ENCODE measurements around the gene ART4. TPM values are rescaled to one million over a fixed set of nuclear protein-coding genes. Genes with fewer than 3 reads are reported as not detected.

Gene ART4
- total RNA-seq (2014; rRNA removed), result not detected in 2 replicates
- not detected for polyA plus RNA-seq (2012)

- no peak for DNase-seq (ENCODE audit: low read depth)
These were observed at the start of gene ART4 for GRCh38 chr12:14843425-14843887. TSS of gene ART4 (minus strand) at chr12:14843526. CDS start at chr12:14843113, 413 bp downstream.

GRCh38 chr12:14892726-14893505 lies 49.6 kb upstream of the ART4 start:
- DNase-seq (ENCODE audit: low read depth), result peak; percentile 34

GRCh38 chr12:14890701-14891100 lies 47.4 kb upstream of the ART4 start:
- DNase-seq (ENCODE audit: low read depth), result no peak

GRCh38 chr12:14886271-14886670 lies 42.9 kb upstream of the ART4 start:
- DNase-seq (ENCODE audit: low read depth), result no peak

GRCh38 chr12:14885718-14886221 lies 42.4 kb upstream of the ART4 start, which contains the start of gene MGP:
TSS of gene MGP (minus strand) at chr12:14885854. CDS start at chr12:14885791, 63 bp downstream.
- DNase-seq (ENCODE audit: low read depth), result no peak

GRCh38 chr12:14884458-14884878 lies 41.1 kb upstream of the ART4 start:
- peak; percentile 83 for DNase-seq (ENCODE audit: low read depth)

- no peak for DNase-seq (ENCODE audit: low read depth)
These were observed 40.4 kb upstream of the ART4 start for GRCh38 chr12:14883686-14884085.

GRCh38 chr12:14880890-14881453 lies 37.6 kb upstream of the ART4 start:
- DNase-seq (ENCODE audit: low read depth), result no peak

- no peak for DNase-seq (ENCODE audit: low read depth)
These were observed 36.1 kb upstream of the ART4 start for GRCh38 chr12:14879222-14879933.

- no peak for DNase-seq (ENCODE audit: low read depth)
These were observed 35.2 kb upstream of the ART4 start for GRCh38 chr12:14878488-14878887.

GRCh38 chr12:14876833-14877232 lies 33.5 kb upstream of the ART4 start:
- DNase-seq (ENCODE audit: low read depth), result no peak

GRCh38 chr12:14874882-14875281 lies 31.6 kb upstream of the ART4 start:
- no peak for DNase-seq (ENCODE audit: low read depth)

- no peak for DNase-seq (ENCODE audit: low read depth)
These were observed 30.3 kb upstream of the ART4 start for GRCh38 chr12:14873440-14874185.

GRCh38 chr12:14871886-14872285 lies 28.6 kb upstream of the ART4 start:
- no peak for DNase-seq (ENCODE audit: low read depth)

GRCh38 chr12:14871247-14871646 lies 27.9 kb upstream of the ART4 start:
- no peak for DNase-seq (ENCODE audit: low read depth)

- DNase-seq (ENCODE audit: low read depth), result no peak
These were observed 25.7 kb upstream of the ART4 start for GRCh38 chr12:14868916-14869506.

GRCh38 chr12:14860490-14860889 lies 17.2 kb upstream of the ART4 start:
- no peak for DNase-seq (ENCODE audit: low read depth)

- no peak for DNase-seq (ENCODE audit: low read depth)
These were observed 15.2 kb upstream of the ART4 start for GRCh38 chr12:14858513-14858912.

GRCh38 chr12:14854586-14855183 lies 11.4 kb upstream of the ART4 start:
- peak; percentile 34 for DNase-seq (ENCODE audit: low read depth)

GRCh38 chr12:14853961-14854360 lies 10.6 kb upstream of the ART4 start:
- no peak for DNase-seq (ENCODE audit: low read depth)

GRCh38 chr12:14852880-14853279 lies 9.6 kb upstream of the ART4 start:
- no peak for DNase-seq (ENCODE audit: low read depth)

All from LHCN-M2 (cell line).